ENCODE results near the gene GLRA3.

GLRA3 gene

DNA sequence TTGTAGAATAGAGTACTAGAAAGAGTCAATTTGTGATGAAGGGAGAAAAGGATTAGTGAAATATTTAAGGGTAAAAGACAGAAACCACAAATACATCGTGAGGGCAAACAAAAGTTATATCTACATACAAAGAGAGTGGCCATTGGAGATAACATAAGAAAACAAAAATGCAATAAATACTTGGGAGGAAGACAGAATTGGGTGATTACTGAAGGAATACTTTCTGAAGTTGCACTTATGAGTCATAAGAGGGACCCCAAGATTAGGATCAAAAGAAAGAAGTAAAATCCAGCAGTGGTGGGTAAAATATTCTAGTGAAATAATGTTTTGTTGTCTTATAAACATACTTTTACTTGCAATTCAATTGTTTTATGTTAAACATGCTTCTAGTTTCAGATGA, 53.7 kb downstream of the GLRA3 start:
- no peak for FAIRE-seq
- no peak for TF ChIP-seq POLR2A (IDR thresholded peaks at IDR 0.05; ENCODE audit: low read depth, low read length)
- DNase-seq (ENCODE audit: insufficient read length, low spot score), result no peak

GRCh38 chr4:174764105-174764729, 64.8 kb downstream of the GLRA3 start:
- DNase-seq (ENCODE audit: insufficient read length, low spot score), result peak; percentile 1
- no peak for TF ChIP-seq POLR2A (IDR thresholded peaks at IDR 0.05; ENCODE audit: low read depth, low read length)
- no peak for FAIRE-seq

GRCh38 chr4:174763454-174764104, 65.5 kb downstream of the GLRA3 start:
- DNase-seq (ENCODE audit: insufficient read length, low spot score) (no peak), FAIRE-seq (no peak)
- TF ChIP-seq POLR2A (IDR thresholded peaks at IDR 0.05; ENCODE audit: low read depth, low read length), result no peak

DNA sequence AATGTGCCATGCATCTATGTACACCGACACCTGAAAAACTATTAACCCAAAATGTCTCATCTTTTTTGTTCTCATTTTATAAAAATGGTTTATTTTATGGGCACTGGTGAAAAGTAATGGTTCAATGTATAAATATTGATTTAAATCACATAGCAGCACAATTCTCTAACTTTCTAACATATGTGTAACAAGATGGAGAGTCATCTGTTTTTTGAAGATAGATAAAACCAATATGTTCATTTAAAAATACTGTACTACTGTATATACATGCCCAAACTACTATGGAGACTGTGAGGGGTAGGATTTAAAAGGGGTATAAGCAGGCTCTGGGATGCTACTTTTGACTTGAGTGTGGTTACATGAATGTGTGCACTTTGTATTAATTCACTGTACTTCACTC, 67.6 kb downstream of the GLRA3 start:
- no peak for FAIRE-seq
- TF ChIP-seq POLR2A (IDR thresholded peaks at IDR 0.05; ENCODE audit: low read depth, low read length), result no peak
- no peak for DNase-seq (ENCODE audit: insufficient read length, low spot score)

DNA sequence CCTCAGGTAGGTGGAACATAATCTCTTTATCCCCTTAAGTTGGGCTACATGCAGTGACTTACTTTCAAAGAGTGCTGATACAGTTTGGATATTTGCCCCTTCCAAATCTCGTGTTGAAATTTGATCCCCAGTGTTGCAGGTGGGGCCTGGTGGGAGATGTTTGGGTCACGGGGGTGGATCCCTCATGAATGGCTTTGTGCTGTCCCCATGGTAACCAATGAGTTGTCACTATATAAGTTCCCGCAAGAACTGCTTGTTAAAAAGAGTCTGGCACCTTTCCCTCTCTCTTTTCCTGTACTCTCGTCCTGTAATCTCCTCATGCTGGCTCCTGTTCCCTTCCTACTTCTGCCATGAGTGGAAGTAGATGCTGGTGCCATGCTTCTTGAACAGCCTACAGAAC, 71.3 kb downstream of the GLRA3 start:
- no peak for TF ChIP-seq POLR2A (IDR thresholded peaks at IDR 0.05; ENCODE audit: low read depth, low read length)
- FAIRE-seq, result no peak

DNA sequence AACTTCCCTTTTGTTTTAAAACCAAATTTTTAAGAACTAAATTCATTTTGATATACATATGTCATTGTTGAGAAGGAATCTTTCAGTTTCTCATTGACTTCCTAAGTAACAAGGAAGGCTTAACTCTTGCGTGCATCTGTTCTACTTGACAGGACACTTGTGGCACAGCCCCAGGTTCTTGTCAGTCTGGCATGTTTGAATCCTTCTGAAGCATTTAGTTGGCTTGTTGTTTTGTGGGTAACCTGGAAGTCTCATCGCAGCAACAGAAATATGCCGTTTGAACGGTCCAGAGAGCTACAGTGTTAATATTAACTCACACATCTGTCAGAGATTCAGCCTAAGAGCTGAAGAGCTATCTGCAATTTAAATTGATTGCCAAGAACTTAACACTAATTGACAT, 76.0 kb downstream of the GLRA3 start:
- DNase-seq (ENCODE audit: insufficient read length, low spot score) (no peak), FAIRE-seq (no peak)
- TF ChIP-seq POLR2A (IDR thresholded peaks at IDR 0.05; ENCODE audit: low read depth, low read length), result no peak

More for the DNA sequence above, 71.3 kb downstream of the GLRA3 start:
- no peak for DNase-seq (ENCODE audit: insufficient read length, low spot score)

- FAIRE-seq (no peak), DNase-seq (ENCODE audit: insufficient read length, low spot score) (no peak)
- no peak for TF ChIP-seq POLR2A (IDR thresholded peaks at IDR 0.05; ENCODE audit: low read depth, low read length)
Measured at GRCh38 chr4:174752026-174752425, 77.0 kb downstream of the GLRA3 start.

DNA sequence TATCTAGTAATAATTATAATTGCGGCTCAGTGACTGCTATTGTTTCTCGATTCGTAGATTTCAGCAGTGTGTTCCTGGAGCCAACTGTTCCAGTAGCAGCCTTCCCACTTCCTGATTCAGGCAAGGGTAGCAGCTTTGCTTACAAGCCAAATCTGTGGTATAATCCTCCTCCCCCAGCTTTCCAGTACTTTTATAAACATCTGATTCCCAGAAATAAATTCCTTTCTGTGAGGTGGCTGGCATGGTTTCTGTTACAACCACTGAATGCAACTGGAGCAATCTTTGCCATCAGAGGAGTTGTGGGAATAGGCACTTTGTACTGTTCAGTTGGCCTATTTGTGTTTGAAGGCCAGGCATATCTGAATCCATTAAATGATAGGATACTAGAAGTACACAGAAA, 80.0 kb downstream of the GLRA3 start:
- no peak for FAIRE-seq
- no peak for TF ChIP-seq POLR2A (IDR thresholded peaks at IDR 0.05; ENCODE audit: low read depth, low read length)
- DNase-seq (ENCODE audit: insufficient read length, low spot score), result no peak

GRCh38 chr4:174746710-174747109, 82.3 kb downstream of the GLRA3 start:
- FAIRE-seq, result no peak
- TF ChIP-seq POLR2A (IDR thresholded peaks at IDR 0.05; ENCODE audit: low read depth, low read length), result no peak
- DNase-seq (ENCODE audit: insufficient read length, low spot score), result no peak

- FAIRE-seq, result no peak
- no peak for TF ChIP-seq POLR2A (IDR thresholded peaks at IDR 0.05; ENCODE audit: low read depth, low read length)
- no peak for DNase-seq (ENCODE audit: insufficient read length, low spot score)
Measured at GRCh38 chr4:174742561-174742960, 86.5 kb downstream of the GLRA3 start.

GRCh38 chr4:174739576-174739975, 89.5 kb downstream of the GLRA3 start:
- FAIRE-seq (no peak), DNase-seq (ENCODE audit: insufficient read length, low spot score) (no peak)
- no peak for TF ChIP-seq POLR2A (IDR thresholded peaks at IDR 0.05; ENCODE audit: low read depth, low read length)

- TF ChIP-seq POLR2A (IDR thresholded peaks at IDR 0.05; ENCODE audit: low read depth, low read length), result no peak
- no peak for FAIRE-seq
- no peak for DNase-seq (ENCODE audit: insufficient read length, low spot score)
Measured at GRCh38 chr4:174734181-174734580, 94.9 kb downstream of the GLRA3 start.

GRCh38 chr4:174717828-174718227, 111.2 kb downstream of the GLRA3 start:
- FAIRE-seq (no peak), DNase-seq (ENCODE audit: insufficient read length, low spot score) (no peak)
- no peak for TF ChIP-seq POLR2A (IDR thresholded peaks at IDR 0.05; ENCODE audit: low read depth, low read length)

DNA sequence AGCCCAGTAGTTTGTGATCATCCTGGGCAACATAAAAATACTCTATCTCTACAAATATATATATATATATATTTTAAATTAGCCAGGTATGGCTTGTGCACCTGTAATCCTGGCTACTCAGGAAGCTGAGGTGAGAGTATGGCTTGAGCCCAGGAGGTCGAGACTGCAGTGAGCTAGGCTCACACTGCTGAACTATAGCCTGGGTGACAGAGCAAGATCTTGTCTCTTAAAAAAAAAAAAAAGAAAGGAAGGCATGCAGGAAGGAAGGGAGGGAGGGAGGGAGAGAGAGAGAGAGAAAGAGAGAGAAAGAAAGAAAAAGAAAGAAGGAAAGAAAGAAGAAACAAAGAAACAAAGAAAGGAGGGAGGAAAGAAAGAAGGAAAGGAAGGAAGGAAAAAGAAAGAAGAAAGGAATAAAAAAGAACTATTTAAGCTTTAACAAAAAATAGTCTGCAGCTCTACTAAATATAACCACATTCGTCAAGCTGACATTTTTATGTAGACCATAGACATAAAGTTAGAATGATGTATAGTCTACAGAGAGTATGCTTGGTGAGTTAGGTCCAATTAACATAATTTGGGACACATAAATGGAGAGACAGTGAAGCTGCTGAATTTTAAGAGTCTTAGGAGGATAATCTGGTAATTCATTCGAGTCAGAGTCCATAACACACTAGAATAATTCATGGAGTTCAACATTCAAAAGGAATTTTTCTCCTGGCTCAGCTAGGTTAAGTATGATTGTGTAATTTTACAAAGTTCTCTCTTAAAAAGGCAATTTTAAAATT, 111.9 kb downstream of the GLRA3 start:
- FAIRE-seq, result no peak
- no peak for TF ChIP-seq POLR2A (IDR thresholded peaks at IDR 0.05; ENCODE audit: low read depth, low read length)
- no peak for DNase-seq (ENCODE audit: insufficient read length, low spot score)
